DMS 273 (cell line): ENCODE measurements around the gene DGLUCY.
A peak's percentile ranks its signal among the peaks of the same experiment; 100 is the strongest.
"Not testable (repeated sequence)": the region's sequence is repeated elsewhere in the genome, so short reads cannot be mapped to it uniquely, and the experiment has no call there.

ENCODE experiments used
- DNase-seq: peaks from one replicate; lab custom pipeline; 2025; ENCODE audit not compliant: unreplicated experiment; lab: John Stamatoyannopoulos, UW

The DGLUCY gene

GRCh38 chr14:91164676-91165075 is 50.8 kb downstream of the DGLUCY start:
- DNase-seq: peak; percentile 35

- peak; percentile 67 for DNase-seq
These were observed 53.5 kb downstream of the DGLUCY start for GRCh38 chr14:91167380-91167770.

- DNase-seq: no peak
These were observed 56.1 kb downstream of the DGLUCY start for GRCh38 chr14:91169951-91170350.

GRCh38 chr14:91170504-91171121 is 56.7 kb downstream of the DGLUCY start:
- DNase-seq: peak; percentile 72

GRCh38 chr14:91171291-91171690 is 57.4 kb downstream of the DGLUCY start:
- peak; percentile 75 for DNase-seq

GRCh38 chr14:91173221-91173670 is 59.4 kb downstream of the DGLUCY start:
- peak; percentile 89 for DNase-seq

GRCh38 chr14:91173904-91174303 is 60.0 kb downstream of the DGLUCY start:
- no peak for DNase-seq

- DNase-seq: no peak
These were observed 61.7 kb downstream of the DGLUCY start for GRCh38 chr14:91175291-91176201.

GRCh38 chr14:91177073-91178034 is 63.5 kb downstream of the DGLUCY start:
- peak; percentile 79 for DNase-seq

- DNase-seq: no peak
These were observed 66.7 kb downstream of the DGLUCY start for GRCh38 chr14:91180611-91181010.

GRCh38 chr14:91182753-91183152 is 68.9 kb downstream of the DGLUCY start:
- not testable (repeated sequence) for DNase-seq

GRCh38 chr14:91184559-91184958 is 70.7 kb downstream of the DGLUCY start:
- DNase-seq: no peak

- no peak for DNase-seq
These were observed 71.8 kb downstream of the DGLUCY start for GRCh38 chr14:91185721-91186120.

GRCh38 chr14:91186515-91187066 is 72.7 kb downstream of the DGLUCY start:
- DNase-seq: no peak

- no peak for DNase-seq
These were observed 73.4 kb downstream of the DGLUCY start for GRCh38 chr14:91187271-91187670.

GRCh38 chr14:91190853-91191252 is 77.0 kb downstream of the DGLUCY start:
- no peak for DNase-seq

- DNase-seq: no peak
These were observed 79.2 kb downstream of the DGLUCY start for GRCh38 chr14:91193069-91193468.

- DNase-seq: no peak
These were observed 82.0 kb downstream of the DGLUCY start for GRCh38 chr14:91195881-91196280.

GRCh38 chr14:91197631-91198030 is 83.8 kb downstream of the DGLUCY start:
- no peak for DNase-seq

GRCh38 chr14:91200802-91201201 is 86.9 kb downstream of the DGLUCY start:
- not testable (repeated sequence) for DNase-seq
